PFSK-1 (cell line): Measurements from ENCODE around the gene DISP3.

Source experiments
- FOXP2 ChIP-seq: optimal IDR thresholded peaks from 2 replicates; pipeline ENCODE3; 2011; ENCODE audit warnings: borderline replicate concordance, control low read depth, inconsistent platforms; ENCODE audit not compliant: insufficient read depth; ENCODE audit errors: extremely low read length, extremely low read depth
- POLR2AphosphoS5 ChIP-seq: IDR thresholded peaks from 2 replicates; pipeline ENCODE4 v1.6.1; 2012; ENCODE audit warnings: low read depth, mild to moderate bottlenecking, control low read depth, low read length, moderate library complexity
- REST ChIP-seq, 2 experiments: IDR thresholded peaks; 2 replicates each; pipeline versions ENCODE4 v1.6.1 to v1.8.0; 2011 to 2012; ENCODE audit warnings: low read depth in 2 of 2, low read length in 2 of 2, control low read depth in 1 of 2, inconsistent platforms in 1 of 2, mild to moderate bottlenecking in 1 of 2, moderate library complexity in 1 of 2; ENCODE audit not compliant: insufficient read depth in 1 of 2
- SIN3A ChIP-seq: IDR thresholded peaks from 2 replicates; pipeline ENCODE4 v1.6.1; 2012; ENCODE audit warnings: mild to moderate bottlenecking, low read length, moderate library complexity, borderline replicate concordance; ENCODE audit not compliant: insufficient read depth
- TAF1 ChIP-seq: IDR thresholded peaks from 2 replicates; pipeline ENCODE4 v1.6.1; 2012; ENCODE audit warnings: low read length, control low read depth, borderline replicate concordance; ENCODE audit not compliant: insufficient read depth

The DISP3 gene

GRCh38 chr1:11481019-11481418 lies 2.1 kb downstream of the DISP3 start:
- TF ChIP-seq TAF1 (no peak), REST (IDR thresholded peaks at IDR 0.05; ENCODE audit: insufficient read depth in 1 of 2, low read depth in 2 of 2, low read length in 2 of 2) (no peak), FOXP2 (no peak), SIN3A (no peak), POLR2AphosphoS5 (no peak)

- TF ChIP-seq REST (IDR thresholded peaks at IDR 0.05; ENCODE audit: insufficient read depth in 1 of 2, low read depth in 2 of 2, low read length in 2 of 2), result no peak
- no peak for TF ChIP-seq POLR2AphosphoS5
- no peak for TF ChIP-seq TAF1
- TF ChIP-seq FOXP2, result no peak
- no peak for TF ChIP-seq SIN3A
Observed at GRCh38 chr1:11482198-11482597, 3.2 kb downstream of the DISP3 start.

GRCh38 chr1:11482701-11483479 lies 3.9 kb downstream of the DISP3 start:
- no peak for TF ChIP-seq SIN3A
- TF ChIP-seq POLR2AphosphoS5, result no peak
- no peak for TF ChIP-seq REST (IDR thresholded peaks at IDR 0.05; ENCODE audit: insufficient read depth in 1 of 2, low read depth in 2 of 2, low read length in 2 of 2)
- TF ChIP-seq FOXP2, result no peak
- TF ChIP-seq TAF1, result no peak

GRCh38 chr1:11483581-11484320 lies 4.8 kb downstream of the DISP3 start:
- TF ChIP-seq TAF1 (no peak), REST (IDR thresholded peaks at IDR 0.05; ENCODE audit: insufficient read depth in 1 of 2, low read depth in 2 of 2, low read length in 2 of 2) (0 out of 4 replicates have a peak, but pooled peaks of 1 of the 2 experiments have one; percentile 58), POLR2AphosphoS5 (no peak)

- TF ChIP-seq FOXP2, result no peak
Observed at GRCh38 chr1:11484321-11484655, 5.3 kb downstream of the DISP3 start.
